OCI-LY3 (cell line): Measurements from ENCODE around the gene MT1A.

Experiments
- EZH2phosphoT487 ChIP-seq: fragments of 200-600 bp; shearing (Covaris generic); IDR thresholded peaks from 2 replicates; pipeline ENCODE4 v1.6.1; 2018; ENCODE audit warnings: antibody characterized with exemption, mixed run types, low read depth
- TF ChIP-seq, protein P1 (sequence below): fragments of 200-600, 300-600 bp; sonication (generic); IDR thresholded peaks from 2 replicates; pipeline ENCODE4 v1.5.1; 2014; ENCODE audit warnings: antibody characterized with exemption, low read length, low read depth

DNA sequence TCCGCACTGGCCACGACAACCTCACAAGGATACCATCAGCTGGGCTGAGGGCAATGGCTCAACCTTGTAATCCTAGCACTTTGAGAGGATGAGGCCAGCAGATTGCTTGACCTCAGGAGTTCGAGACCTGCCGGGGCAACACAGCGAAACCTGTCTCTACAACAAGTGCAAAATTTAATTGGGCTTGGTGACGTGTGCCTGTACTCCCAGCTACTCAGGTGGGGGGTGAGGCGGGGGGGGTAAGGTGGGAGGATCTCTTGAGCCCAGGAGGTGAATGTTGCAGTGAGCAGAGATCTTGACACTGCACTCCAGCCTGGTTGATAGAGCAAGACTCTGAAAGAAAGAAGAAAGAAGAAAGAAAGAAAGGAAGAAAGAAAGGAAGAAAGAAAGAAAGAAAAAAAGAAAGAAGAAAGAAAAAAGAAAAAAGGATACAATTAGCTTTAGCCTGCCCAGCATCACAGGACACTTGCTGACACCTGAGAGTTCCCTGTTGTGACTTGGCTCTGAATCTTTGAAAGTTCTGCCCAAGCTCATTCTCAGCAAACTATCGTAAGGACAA lies 18.0 kb upstream of the MT1A start:
- TF ChIP-seq, protein P1, sequence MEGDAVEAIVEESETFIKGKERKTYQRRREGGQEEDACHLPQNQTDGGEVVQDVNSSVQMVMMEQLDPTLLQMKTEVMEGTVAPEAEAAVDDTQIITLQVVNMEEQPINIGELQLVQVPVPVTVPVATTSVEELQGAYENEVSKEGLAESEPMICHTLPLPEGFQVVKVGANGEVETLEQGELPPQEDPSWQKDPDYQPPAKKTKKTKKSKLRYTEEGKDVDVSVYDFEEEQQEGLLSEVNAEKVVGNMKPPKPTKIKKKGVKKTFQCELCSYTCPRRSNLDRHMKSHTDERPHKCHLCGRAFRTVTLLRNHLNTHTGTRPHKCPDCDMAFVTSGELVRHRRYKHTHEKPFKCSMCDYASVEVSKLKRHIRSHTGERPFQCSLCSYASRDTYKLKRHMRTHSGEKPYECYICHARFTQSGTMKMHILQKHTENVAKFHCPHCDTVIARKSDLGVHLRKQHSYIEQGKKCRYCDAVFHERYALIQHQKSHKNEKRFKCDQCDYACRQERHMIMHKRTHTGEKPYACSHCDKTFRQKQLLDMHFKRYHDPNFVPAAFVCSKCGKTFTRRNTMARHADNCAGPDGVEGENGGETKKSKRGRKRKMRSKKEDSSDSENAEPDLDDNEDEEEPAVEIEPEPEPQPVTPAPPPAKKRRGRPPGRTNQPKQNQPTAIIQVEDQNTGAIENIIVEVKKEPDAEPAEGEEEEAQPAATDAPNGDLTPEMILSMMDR = no peak
- TF ChIP-seq EZH2phosphoT487 = no peak
